ENCODE measurements around the gene LAMP5.

DNA sequence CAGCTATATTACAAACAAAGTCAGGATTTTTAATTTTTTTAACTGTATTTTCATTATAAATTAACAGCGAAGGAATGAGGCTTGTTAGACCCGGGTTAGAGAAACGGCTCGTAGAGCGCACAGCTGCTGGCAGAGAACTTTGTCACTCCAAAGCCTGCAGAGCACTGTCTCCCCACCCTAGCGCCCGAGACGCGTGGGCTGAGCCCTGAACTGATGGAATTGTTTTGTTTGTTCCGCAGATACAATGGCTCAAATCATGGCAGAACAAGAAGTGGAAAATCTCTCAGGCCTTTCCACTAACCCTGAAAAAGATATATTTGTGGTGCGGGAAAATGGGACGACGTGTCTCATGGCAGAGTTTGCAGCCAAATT lies 810 bp downstream of the LAMP5 start:
- TF ChIP-seq, protein P1, sequence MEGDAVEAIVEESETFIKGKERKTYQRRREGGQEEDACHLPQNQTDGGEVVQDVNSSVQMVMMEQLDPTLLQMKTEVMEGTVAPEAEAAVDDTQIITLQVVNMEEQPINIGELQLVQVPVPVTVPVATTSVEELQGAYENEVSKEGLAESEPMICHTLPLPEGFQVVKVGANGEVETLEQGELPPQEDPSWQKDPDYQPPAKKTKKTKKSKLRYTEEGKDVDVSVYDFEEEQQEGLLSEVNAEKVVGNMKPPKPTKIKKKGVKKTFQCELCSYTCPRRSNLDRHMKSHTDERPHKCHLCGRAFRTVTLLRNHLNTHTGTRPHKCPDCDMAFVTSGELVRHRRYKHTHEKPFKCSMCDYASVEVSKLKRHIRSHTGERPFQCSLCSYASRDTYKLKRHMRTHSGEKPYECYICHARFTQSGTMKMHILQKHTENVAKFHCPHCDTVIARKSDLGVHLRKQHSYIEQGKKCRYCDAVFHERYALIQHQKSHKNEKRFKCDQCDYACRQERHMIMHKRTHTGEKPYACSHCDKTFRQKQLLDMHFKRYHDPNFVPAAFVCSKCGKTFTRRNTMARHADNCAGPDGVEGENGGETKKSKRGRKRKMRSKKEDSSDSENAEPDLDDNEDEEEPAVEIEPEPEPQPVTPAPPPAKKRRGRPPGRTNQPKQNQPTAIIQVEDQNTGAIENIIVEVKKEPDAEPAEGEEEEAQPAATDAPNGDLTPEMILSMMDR (IDR thresholded peaks at IDR 0.05) = no peak
- TF ChIP-seq EZH2 (IDR thresholded peaks at IDR 0.05) = peak; percentile 31
- TF ChIP-seq EZH2phosphoT487 (IDR thresholded peaks at IDR 0.05) = peak; percentile 1
